PC-9 (cell line): ENCODE measurements around the gene FCN2.

Experiments
- EZH2 ChIP-seq: fragments of 200-600 bp; sonication (generic); IDR thresholded peaks from 2 replicates; pipeline ENCODE4 v1.8.0; 2017; ENCODE audit warnings: antibody characterized with exemption, low read depth
- TF ChIP-seq, protein P1 (sequence below): fragments of 200-600 bp; sonication (generic); conservative IDR thresholded peaks from 2 replicates; pipeline ENCODE4 v1.6.1; 2017; ENCODE audit warnings: mixed run types, antibody characterized with exemption, mild to moderate bottlenecking, moderate library complexity

DNA sequence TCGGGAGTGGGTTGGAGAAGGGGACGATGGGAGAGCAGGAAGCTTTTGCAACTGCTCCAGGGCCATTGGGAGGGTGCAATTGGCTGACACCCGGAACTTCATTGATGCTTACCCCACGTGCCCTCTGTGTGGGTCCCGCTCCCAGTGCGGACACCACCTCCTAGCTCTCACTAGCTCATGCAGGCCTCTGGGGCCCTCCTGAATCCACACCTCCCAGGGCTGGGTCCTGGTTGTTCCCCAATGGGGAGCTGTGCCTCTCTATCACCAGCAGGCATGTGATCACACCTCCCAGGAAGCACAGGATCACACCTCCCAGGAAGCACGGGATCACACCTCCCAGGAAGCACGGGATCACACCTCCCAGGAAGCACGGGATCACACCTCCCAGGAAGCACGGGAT lies 32.1 kb upstream of the FCN2 start:
- TF ChIP-seq, protein P1, sequence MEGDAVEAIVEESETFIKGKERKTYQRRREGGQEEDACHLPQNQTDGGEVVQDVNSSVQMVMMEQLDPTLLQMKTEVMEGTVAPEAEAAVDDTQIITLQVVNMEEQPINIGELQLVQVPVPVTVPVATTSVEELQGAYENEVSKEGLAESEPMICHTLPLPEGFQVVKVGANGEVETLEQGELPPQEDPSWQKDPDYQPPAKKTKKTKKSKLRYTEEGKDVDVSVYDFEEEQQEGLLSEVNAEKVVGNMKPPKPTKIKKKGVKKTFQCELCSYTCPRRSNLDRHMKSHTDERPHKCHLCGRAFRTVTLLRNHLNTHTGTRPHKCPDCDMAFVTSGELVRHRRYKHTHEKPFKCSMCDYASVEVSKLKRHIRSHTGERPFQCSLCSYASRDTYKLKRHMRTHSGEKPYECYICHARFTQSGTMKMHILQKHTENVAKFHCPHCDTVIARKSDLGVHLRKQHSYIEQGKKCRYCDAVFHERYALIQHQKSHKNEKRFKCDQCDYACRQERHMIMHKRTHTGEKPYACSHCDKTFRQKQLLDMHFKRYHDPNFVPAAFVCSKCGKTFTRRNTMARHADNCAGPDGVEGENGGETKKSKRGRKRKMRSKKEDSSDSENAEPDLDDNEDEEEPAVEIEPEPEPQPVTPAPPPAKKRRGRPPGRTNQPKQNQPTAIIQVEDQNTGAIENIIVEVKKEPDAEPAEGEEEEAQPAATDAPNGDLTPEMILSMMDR, result no peak
- TF ChIP-seq EZH2, result no peak
